Measurements from ENCODE around the gene AP1S3.
"Not testable (repeated sequence)": the region's sequence is repeated elsewhere in the genome, so short reads cannot be mapped to it uniquely, and the experiment has no call there.

AP1S3 gene

GRCh38 chr2:223801736-223802135 is 35.6 kb downstream of the AP1S3 start:
- no peak for TF ChIP-seq YY1 (IDR thresholded peaks at IDR 0.05; ENCODE audit: insufficient read depth, insufficient read length)
- no peak for TF ChIP-seq ZNF274 (IDR thresholded peaks at IDR 0.05; ENCODE audit: low read depth, low read length)
- TF ChIP-seq SUZ12 (IDR thresholded peaks at IDR 0.05; ENCODE audit: extremely low read depth, insufficient read depth, insufficient read length) = no peak
- no peaks in the 10 kb centered on the region for H3K4me1 ChIP-seq (ENCODE audit: insufficient read depth, insufficient read length)
- H3K9ac ChIP-seq (ENCODE audit: insufficient read length, low read depth) = no peak overlapping the region
- H3K36me3 ChIP-seq (ENCODE audit: insufficient read depth, insufficient read length, low read length) = no peaks in the 10 kb centered on the region
- no peak for DNase-seq (ENCODE audit: low read depth, low spot score)
- no peak overlapping the region for H3K4me3 ChIP-seq (ENCODE audit: insufficient read length, low read depth)
- H3K27me3 ChIP-seq (ENCODE audit: insufficient read depth, insufficient read length) = no peaks in the 10 kb centered on the region
- H3K9me3 ChIP-seq (ENCODE audit: insufficient read depth, low read length) = no peaks in the 10 kb centered on the region

GRCh38 chr2:223800908-223801307 is 36.5 kb downstream of the AP1S3 start:
- Histone ChIP-seq H3K9ac (ENCODE audit: insufficient read length, low read depth) (no peak overlapping the region), H3K9me3 (ENCODE audit: insufficient read depth, low read length) (no peaks in the 10 kb centered on the region), H3K4me1 (ENCODE audit: insufficient read depth, insufficient read length) (no peaks in the 10 kb centered on the region), H3K36me3 (ENCODE audit: insufficient read depth, insufficient read length, low read length) (no peaks in the 10 kb centered on the region), H3K4me3 (ENCODE audit: insufficient read length, low read depth) (no peak overlapping the region), H3K27me3 (ENCODE audit: insufficient read depth, insufficient read length) (no peaks in the 10 kb centered on the region)
- no peak for DNase-seq (ENCODE audit: low read depth, low spot score)
- no peak for TF ChIP-seq SUZ12 (IDR thresholded peaks at IDR 0.05; ENCODE audit: extremely low read depth, insufficient read depth, insufficient read length)
- no peak for TF ChIP-seq ZNF274 (IDR thresholded peaks at IDR 0.05; ENCODE audit: low read depth, low read length)
- no peak for TF ChIP-seq YY1 (IDR thresholded peaks at IDR 0.05; ENCODE audit: insufficient read depth, insufficient read length)

- Histone ChIP-seq H3K9ac (ENCODE audit: insufficient read length, low read depth) (no peak overlapping the region), H3K9me3 (ENCODE audit: insufficient read depth, low read length) (no peaks in the 10 kb centered on the region), H3K4me1 (ENCODE audit: insufficient read depth, insufficient read length) (no peaks in the 10 kb centered on the region), H3K27me3 (ENCODE audit: insufficient read depth, insufficient read length) (no peaks in the 10 kb centered on the region), H3K36me3 (ENCODE audit: insufficient read depth, insufficient read length, low read length) (no peaks in the 10 kb centered on the region), H3K4me3 (ENCODE audit: insufficient read length, low read depth) (no peak overlapping the region)
- peak; percentile 2 for DNase-seq (ENCODE audit: low read depth, low spot score)
- TF ChIP-seq SUZ12 (IDR thresholded peaks at IDR 0.05; ENCODE audit: extremely low read depth, insufficient read depth, insufficient read length) = no peak
- no peak for TF ChIP-seq ZNF274 (IDR thresholded peaks at IDR 0.05; ENCODE audit: low read depth, low read length)
- TF ChIP-seq YY1 (IDR thresholded peaks at IDR 0.05; ENCODE audit: insufficient read depth, insufficient read length) = no peak
These were observed 39.3 kb downstream of the AP1S3 start for GRCh38 chr2:223797811-223798721.

- no peak overlapping the region for H3K4me3 ChIP-seq (ENCODE audit: insufficient read length, low read depth)
- no peak for TF ChIP-seq SUZ12 (IDR thresholded peaks at IDR 0.05; ENCODE audit: extremely low read depth, insufficient read depth, insufficient read length)
- TF ChIP-seq ZNF274 (IDR thresholded peaks at IDR 0.05; ENCODE audit: low read depth, low read length) = no peak
- no peak for TF ChIP-seq YY1 (IDR thresholded peaks at IDR 0.05; ENCODE audit: insufficient read depth, insufficient read length)
- no peaks in the 10 kb centered on the region for H3K4me1 ChIP-seq (ENCODE audit: insufficient read depth, insufficient read length)
- no peak overlapping the region for H3K9ac ChIP-seq (ENCODE audit: insufficient read length, low read depth)
- no peaks in the 10 kb centered on the region for H3K27me3 ChIP-seq (ENCODE audit: insufficient read depth, insufficient read length)
- no peaks in the 10 kb centered on the region for H3K36me3 ChIP-seq (ENCODE audit: insufficient read depth, insufficient read length, low read length)
- no peak for DNase-seq (ENCODE audit: low read depth, low spot score)
- H3K9me3 ChIP-seq (ENCODE audit: insufficient read depth, low read length) = no peaks in the 10 kb centered on the region
These were observed 40.3 kb downstream of the AP1S3 start for GRCh38 chr2:223797037-223797436.

GRCh38 chr2:223789423-223789822 is 48.0 kb downstream of the AP1S3 start:
- Histone ChIP-seq H3K9ac (ENCODE audit: insufficient read length, low read depth) (no peak overlapping the region), H3K36me3 (ENCODE audit: insufficient read depth, insufficient read length, low read length) (no peaks in the 10 kb centered on the region), H3K4me1 (ENCODE audit: insufficient read depth, insufficient read length) (no peaks in the 10 kb centered on the region), H3K4me3 (ENCODE audit: insufficient read length, low read depth) (no peak overlapping the region), H3K9me3 (ENCODE audit: insufficient read depth, low read length) (no peaks in the 10 kb centered on the region), H3K27me3 (ENCODE audit: insufficient read depth, insufficient read length) (no peaks in the 10 kb centered on the region)
- no peak for DNase-seq (ENCODE audit: low read depth, low spot score)
- TF ChIP-seq YY1 (IDR thresholded peaks at IDR 0.05; ENCODE audit: insufficient read depth, insufficient read length) (no peak), SUZ12 (IDR thresholded peaks at IDR 0.05; ENCODE audit: extremely low read depth, insufficient read depth, insufficient read length) (no peak), ZNF274 (IDR thresholded peaks at IDR 0.05; ENCODE audit: low read depth, low read length) (no peak)

- H3K36me3 ChIP-seq (ENCODE audit: insufficient read depth, insufficient read length, low read length) = no peaks in the 10 kb centered on the region
- no peaks in the 10 kb centered on the region for H3K27me3 ChIP-seq (ENCODE audit: insufficient read depth, insufficient read length)
- H3K4me1 ChIP-seq (ENCODE audit: insufficient read depth, insufficient read length) = no peaks in the 10 kb centered on the region
- H3K9ac ChIP-seq (ENCODE audit: insufficient read length, low read depth) = no peak overlapping the region
- H3K9me3 ChIP-seq (ENCODE audit: insufficient read depth, low read length) = no peaks in the 10 kb centered on the region
- DNase-seq (ENCODE audit: low read depth, low spot score) = no peak
- no peak overlapping the region for H3K4me3 ChIP-seq (ENCODE audit: insufficient read length, low read depth)
- TF ChIP-seq ZNF274 (IDR thresholded peaks at IDR 0.05; ENCODE audit: low read depth, low read length) = no peak
- TF ChIP-seq YY1 (IDR thresholded peaks at IDR 0.05; ENCODE audit: insufficient read depth, insufficient read length) = no peak
- no peak for TF ChIP-seq SUZ12 (IDR thresholded peaks at IDR 0.05; ENCODE audit: extremely low read depth, insufficient read depth, insufficient read length)
These were observed 48.6 kb downstream of the AP1S3 start for GRCh38 chr2:223788826-223789225.

GRCh38 chr2:223788106-223788505 is 49.3 kb downstream of the AP1S3 start:
- H3K4me1 ChIP-seq (ENCODE audit: insufficient read depth, insufficient read length); H3K4me3 ChIP-seq (ENCODE audit: insufficient read length, low read depth); DNase-seq (ENCODE audit: low read depth, low spot score); H3K9ac ChIP-seq (ENCODE audit: insufficient read length, low read depth); H3K9me3 ChIP-seq (ENCODE audit: insufficient read depth, low read length); H3K27me3 ChIP-seq (ENCODE audit: insufficient read depth, insufficient read length); H3K36me3 ChIP-seq (ENCODE audit: insufficient read depth, insufficient read length, low read length): not testable (repeated sequence)

All from NT2/D1 (cell line).